Heart left ventricle (tissue), 16 donors: ENCODE data around the gene HRH3. TPM values are rescaled to one million over a fixed set of nuclear protein-coding genes. Genes with fewer than 3 reads are reported as not detected.

ENCODE experiments used
- ATAC-seq, 4 donors: fragments of 200-7000 bp; cut with Tn5 transposase; one replicate each; pipeline ENCODE4 v1.9.1; 2020 to 2022; ENCODE audit warnings: moderate library complexity in 4 of 4, mild to moderate bottlenecking in 3 of 4, moderate number of reproducible peaks in 1 of 4
- DNase-seq, 5 donors: peaks; one replicate each; pipeline ENCODE4 v3.0.0-alpha.2; 2020
- H3K27ac ChIP-seq, 12 donors: fragments of 200-600 bp; sonication (generic) in 4 of 12; one replicate each; pipeline versions ENCODE4 v1.5.0 to v1.8.0; 2016 to 2022; ENCODE audit warnings: mild to moderate bottlenecking in 2 of 12
- H3K27me3 ChIP-seq, 9 donors: fragments of 200-600 bp; sonication (generic) in 2 of 9; one replicate each; pipeline versions ENCODE4 v1.5.1 to v1.8.0; 2016 to 2022; ENCODE audit warnings: mild to moderate bottlenecking in 3 of 9
- H3K36me3 ChIP-seq, 9 donors: fragments of 200-600 bp; sonication (generic) in 2 of 9; one replicate each; pipeline versions ENCODE4 v1.5.0 to v1.8.0; 2018 to 2022; ENCODE audit warnings: mild to moderate bottlenecking in 2 of 9
- H3K4me1 ChIP-seq, 12 donors: fragments of 200-600 bp; sonication (generic) in 4 of 12; one replicate each; pipeline versions ENCODE4 v1.5.0 to v1.8.0; 2016 to 2022; ENCODE audit warnings: mild to moderate bottlenecking in 3 of 12
- H3K4me3 ChIP-seq, 12 donors: fragments of 200-600 bp; sonication (generic) in 4 of 12; one replicate each; pipeline versions ENCODE4 v1.5.0 to v1.8.0; 2017 to 2022; ENCODE audit warnings: mild to moderate bottlenecking in 9 of 12, moderate library complexity in 4 of 12
- H3K9me3 ChIP-seq, 12 donors: fragments of 200-600 bp; sonication (generic) in 4 of 12; one replicate each; pipeline versions ENCODE4 v1.5.0 to v1.8.0; 2016 to 2022; ENCODE audit warnings: mild to moderate bottlenecking in 1 of 12
- CTCF ChIP-seq, 12 donors: fragments of 200-600 bp; sonication (generic) in 4 of 12; IDR thresholded peaks; one replicate each; pipeline versions ENCODE4 v1.5.0 to v1.8.0; 2018 to 2022; ENCODE audit warnings: antibody characterized with exemption in 12 of 12, mild to moderate bottlenecking in 5 of 12
- POLR2A ChIP-seq, 2 donors: fragments of 450-650 bp; IDR thresholded peaks; one replicate each; pipeline ENCODE4 v1.6.1; 2017; ENCODE audit warnings: antibody characterized with exemption in 2 of 2, mild to moderate bottlenecking in 2 of 2, moderate library complexity in 2 of 2
- WGBS, 4 donors: extraction: QIAGEN DNeasy Blood & Tissue Kit in 2 of 4; methylation state at CpG; one replicate each; pipeline versions ENCODE4 v1.1.5 to v1.1.7; 2013 to 2018; 5-methylcytosine and 5-hydroxymethylcytosine counted together
- intact Hi-C, 10 donors: fragments of 100-400 bp; cut with DNase I; formaldehyde crosslinking; loops; one replicate each; pipeline versions ENCODE4 v1.11.1 to v1.14.2; 2022
- polyA plus RNA-seq, 2 donors: library from polyadenylated mRNA; stranded (reverse); fragments of 200-250 nt; gene quantifications; one replicate each; pipeline ENCODE4 v1.2.3, GENCODE V29; 2013
- total RNA-seq, 9 donors: library from RNA; depleted of rRNA in 2 of 9; stranded (reverse); fragments of >200 nt in 2 of 9; fragmentation: NEBNext Ultra II Directional in 3 of 9; extraction: Animal tissue kit (Norgen Biotek cat#: 25700) in 3 of 9; gene quantifications; one replicate each; pipeline versions ENCODE4 v1.1.0 to v1.2.4, GENCODE V29; 2016 to 2023
- donor health status: ischemic (EF 13 %, LVEDD 7.1; RV severe dilation, severe dysfunction).
- donor health status: healthy with polysubstance abuse.
- donor health status: DM: no; HTN: yes; CAD: no.
- donor health status: DM: no; HTN: no; CAD: no.
- donor health status: ischemic (EF 25% LVEDD 6.9; RV normal size, moderate dysfunction).
- donor health status: ischemic (EF 25% LVEDD 5.7; RV mildly dilated, moderate dysfunction).
- donor health status: healthy.
- donor health status: DM: yes; HTN: yes; CAD: no.
- donor health status: ischemic (EF 35%, LVEDD 5.7; RV mildly dilated, moderate dysfunction).
- donor health status: nonischemic (EF 11% LVEDD 7.7; RV severe dilation, severe dysfunction).
- donor health status: DM: yes; HTN: yes; CAD: no.
- donor health status: PGD.
- donor health status: ischemic (EF 29% LVEDD 5.4; RV normal size, mild dysfunction).
- donor health status: nonischemic (EF 23%, LVEDD 6.1; RV moderate dilation, normal function).

The HRH3 gene
- total and polyA plus RNA-seq, 11 donors: not detected

- H3K9me3 ChIP-seq: no peaks in the 10 kb centered on the region
- ATAC-seq (no peak), DNase-seq (no peak)
- H3K36me3 ChIP-seq: no peaks in the 10 kb centered on the region
- H3K27ac ChIP-seq: no peak overlapping the region
- H3K4me3 ChIP-seq: no peak overlapping the region
- WGBS, 4 donors: 77 to 83% (median 81%) methylated on average over 14 to 17 of the region's 17 CpGs
- peaks cover 20 to 58% (median 25%) of the 10 kb centered on the region in 9 donors for H3K27me3 ChIP-seq
- TF ChIP-seq CTCF (IDR thresholded peaks at IDR 0.05): no peak
- TF ChIP-seq POLR2A (IDR thresholded peaks at IDR 0.05): no peak
- H3K4me1 ChIP-seq: peaks cover 0 to 6% (median 0%) of the 10 kb centered on the region in 12 donors
- intact Hi-C loops: no loop called here
Observed at GRCh38 chr20:62225820-62226635, 6.0 kb upstream of the HRH3 start.

GRCh38 chr20:62225026-62225425 lies 4.9 kb upstream of the HRH3 start:
- H3K9me3 ChIP-seq: no peaks in the 10 kb centered on the region
- 85 to 92% (median 89%) methylated on average over 11 to 13 of the region's 13 CpGs for WGBS, 4 donors

DNA sequence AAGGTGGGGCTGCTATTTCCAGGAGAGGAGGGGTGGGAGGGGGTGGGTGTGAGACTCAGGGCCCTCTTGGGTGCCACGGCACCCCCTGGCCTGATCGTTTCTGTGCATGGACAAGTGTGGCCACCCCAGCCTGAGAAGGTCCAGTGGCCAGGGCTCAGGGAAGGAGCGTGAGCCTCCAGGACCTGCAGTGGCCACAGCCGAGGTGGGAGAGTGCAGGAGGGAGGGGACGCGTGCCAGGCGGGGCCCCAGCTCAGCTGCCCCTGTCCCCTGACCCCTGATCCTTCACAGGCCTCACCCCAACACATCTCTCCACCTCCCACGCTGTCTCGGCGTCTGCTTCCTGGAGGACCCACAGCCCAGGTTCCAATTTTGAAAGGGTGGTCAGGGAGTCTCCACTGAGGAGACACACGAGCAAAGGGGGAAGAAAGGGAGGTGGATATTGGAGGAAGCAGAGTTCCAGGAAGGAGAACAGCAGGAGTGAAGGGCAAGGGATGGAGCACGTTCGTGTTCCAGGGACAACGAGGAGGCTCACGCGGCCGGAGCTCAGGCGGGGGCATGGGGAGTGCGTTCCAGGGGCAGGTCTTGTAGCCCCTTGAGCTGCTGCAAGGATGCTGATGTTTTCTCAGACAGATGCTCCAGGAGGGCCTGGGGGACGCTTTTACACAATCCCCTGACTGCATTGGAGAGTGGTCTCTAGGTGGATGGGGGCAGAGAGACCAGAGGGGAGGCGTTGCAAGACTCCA lies 4.2 kb upstream of the HRH3 start:
- intact Hi-C loops: no loop called here
- no peaks in the 10 kb centered on the region for H3K9me3 ChIP-seq
- DNase-seq: no peak
- no peak for ATAC-seq
- peaks cover 28 to 69% (median 35%) of the 10 kb centered on the region in 9 donors for H3K27me3 ChIP-seq
- 57 to 67% (median 62%) methylated on average over 19 to 21 of the region's 21 CpGs for WGBS, 4 donors
- no peak overlapping the region for H3K27ac ChIP-seq
- peaks cover 0 to 22% (median 9%) of the 10 kb centered on the region in 12 donors for H3K4me1 ChIP-seq
- H3K36me3 ChIP-seq: no peaks in the 10 kb centered on the region
- TF ChIP-seq POLR2A (IDR thresholded peaks at IDR 0.05): no peak
- TF ChIP-seq CTCF (IDR thresholded peaks at IDR 0.05): no peak
- no peak overlapping the region for H3K4me3 ChIP-seq

More at GRCh38 chr20:62225026-62225425, 4.9 kb upstream of the HRH3 start:
- Histone ChIP-seq H3K27ac (no peak overlapping the region), H3K36me3 (no peaks in the 10 kb centered on the region), H3K27me3 (peaks cover 28 to 66% (median 32%) of the 10 kb centered on the region in 9 donors), H3K4me3 (no peak overlapping the region), H3K4me1 (peaks cover 0 to 15% (median 6%) of the 10 kb centered on the region in 12 donors)
- DNase-seq (no peak), ATAC-seq (no peak)
- intact Hi-C loops: no loop called here
- TF ChIP-seq CTCF (IDR thresholded peaks at IDR 0.05): no peak
- no peak for TF ChIP-seq POLR2A (IDR thresholded peaks at IDR 0.05)

GRCh38 chr20:62223571-62223970 lies 3.5 kb upstream of the HRH3 start:
- 83 to 88% (median 86%) methylated on average over 5 to 9 of the region's 9 CpGs; no CpG with 5 or more reads in 1 of the 4 donors for WGBS, 4 donors
- intact Hi-C loops: no loop called here

More at GRCh38 chr20:62223571-62223970, 3.5 kb upstream of the HRH3 start:
- Histone ChIP-seq H3K4me1 (peaks cover 0 to 29% (median 10%) of the 10 kb centered on the region in 12 donors), H3K27ac (no peak overlapping the region), H3K27me3 (peaks cover 32 to 76% (median 42%) of the 10 kb centered on the region in 9 donors), H3K36me3 (no peaks in the 10 kb centered on the region), H3K4me3 (no peak overlapping the region), H3K9me3 (no peaks in the 10 kb centered on the region)
- TF ChIP-seq CTCF (IDR thresholded peaks at IDR 0.05) (no peak), POLR2A (IDR thresholded peaks at IDR 0.05) (no peak)
- no peak for ATAC-seq
- DNase-seq: no peak
